ENCODE measurements around the gene DPP6.
"Not testable (repeated sequence)": the region's sequence is repeated elsewhere in the genome, so short reads cannot be mapped to it uniquely, and the experiment has no call there.

DPP6 gene

GRCh38 chr7:154656618-154657017 lies 604.4 kb downstream of the DPP6 start:
- no peak for DNase-seq (ENCODE audit: low read depth)

- no peak for DNase-seq (ENCODE audit: low read depth)
Observed at GRCh38 chr7:154666768-154667167, 614.6 kb downstream of the DPP6 start.

GRCh38 chr7:154672659-154673415 lies 620.6 kb downstream of the DPP6 start:
- DNase-seq (ENCODE audit: low read depth): no peak

- no peak for DNase-seq (ENCODE audit: low read depth)
Observed at GRCh38 chr7:154674191-154674590, 622.0 kb downstream of the DPP6 start.

GRCh38 chr7:154675560-154675959 lies 623.4 kb downstream of the DPP6 start:
- DNase-seq (ENCODE audit: low read depth): no peak

GRCh38 chr7:154676033-154676421 lies 623.8 kb downstream of the DPP6 start:
- not testable (repeated sequence) for DNase-seq (ENCODE audit: low read depth)

- DNase-seq (ENCODE audit: low read depth): no peak
Observed at GRCh38 chr7:154676422-154677073, 624.4 kb downstream of the DPP6 start.

GRCh38 chr7:154677454-154677853 lies 625.3 kb downstream of the DPP6 start:
- no peak for DNase-seq (ENCODE audit: low read depth)

- DNase-seq (ENCODE audit: low read depth): not testable (repeated sequence)
Observed at GRCh38 chr7:154678001-154678550, 625.9 kb downstream of the DPP6 start.

GRCh38 chr7:154679379-154680053 lies 627.3 kb downstream of the DPP6 start:
- DNase-seq (ENCODE audit: low read depth): no peak

GRCh38 chr7:154680894-154681659 lies 628.9 kb downstream of the DPP6 start:
- DNase-seq (ENCODE audit: low read depth): no peak

GRCh38 chr7:154682003-154682402 lies 629.8 kb downstream of the DPP6 start:
- DNase-seq (ENCODE audit: low read depth): no peak

GRCh38 chr7:154684666-154685563 lies 632.7 kb downstream of the DPP6 start:
- no peak for DNase-seq (ENCODE audit: low read depth)

- DNase-seq (ENCODE audit: low read depth): no peak
Observed at GRCh38 chr7:154685564-154685901, 633.3 kb downstream of the DPP6 start.

GRCh38 chr7:154686305-154686704 lies 634.1 kb downstream of the DPP6 start:
- DNase-seq (ENCODE audit: low read depth): no peak

GRCh38 chr7:154688952-154689351 lies 636.8 kb downstream of the DPP6 start:
- DNase-seq (ENCODE audit: low read depth): no peak

GRCh38 chr7:154690411-154690810 lies 638.2 kb downstream of the DPP6 start:
- DNase-seq (ENCODE audit: low read depth): no peak

GRCh38 chr7:154693661-154694060 lies 641.5 kb downstream of the DPP6 start:
- no peak for DNase-seq (ENCODE audit: low read depth)

- DNase-seq (ENCODE audit: low read depth): no peak
Observed at GRCh38 chr7:154695836-154696235, 643.6 kb downstream of the DPP6 start.

GRCh38 chr7:154696556-154696955 lies 644.4 kb downstream of the DPP6 start:
- DNase-seq (ENCODE audit: low read depth): no peak

- no peak for DNase-seq (ENCODE audit: low read depth)
Observed at GRCh38 chr7:154698726-154699291, 646.6 kb downstream of the DPP6 start.

All from activated T-helper 9 cell treated with anti-CD3 and anti-CD28 coated beads, Interleukin-2, amount 50 U/mL, for 16 hours (primary cell).